Measurements from ENCODE around the gene KCNT2.

The KCNT2 gene

GRCh38 chr1:196466654-196467053 is 141.6 kb downstream of the KCNT2 start:
- no peaks in the 10 kb centered on the region for H3K36me3 ChIP-seq (ENCODE audit: control insufficient read depth, low read length)
- no peak overlapping the region for H3K4me3 ChIP-seq (ENCODE audit: low read length)
- no peaks in the 10 kb centered on the region for H3K27me3 ChIP-seq (ENCODE audit: control insufficient read depth, low read length)
- H3K9me3 ChIP-seq (ENCODE audit: control insufficient read depth, insufficient read depth, low read length) = no peaks in the 10 kb centered on the region
- no peaks in the 10 kb centered on the region for H3K9me2 ChIP-seq (replicated peaks; ENCODE audit: control insufficient read depth, low read length)
- H3K27ac ChIP-seq (ENCODE audit: low read depth, low read length) = no peak overlapping the region
- H3F3A ChIP-seq (ENCODE audit: control insufficient read depth, insufficient read depth) = no peaks in the 10 kb centered on the region
- no peaks in the 10 kb centered on the region for H3K79me2 ChIP-seq (ENCODE audit: control insufficient read depth, low read length)
- H3K4me1 ChIP-seq (ENCODE audit: control insufficient read depth, low read length) = no peaks in the 10 kb centered on the region
- no peak for TF ChIP-seq EZH2phosphoT487 (IDR thresholded peaks at IDR 0.05; ENCODE audit: borderline replicate concordance, low read length)
- TF ChIP-seq CTCF (IDR thresholded peaks at IDR 0.05; ENCODE audit: low read depth, low read length, poor library complexity, severe bottlenecking) = no peak
- H4K20me1 ChIP-seq (ENCODE audit: control insufficient read depth, insufficient read depth, low read depth, low read length) = no peaks in the 10 kb centered on the region
- no peak overlapping the region for H3K4me2 ChIP-seq (ENCODE audit: low read length)

GRCh38 chr1:196466166-196466565 is 142.1 kb downstream of the KCNT2 start:
- Histone ChIP-seq H3K4me2 (ENCODE audit: low read length) (no peak overlapping the region), H3K79me2 (ENCODE audit: control insufficient read depth, low read length) (no peaks in the 10 kb centered on the region), H3K4me3 (ENCODE audit: low read length) (no peak overlapping the region), H3K27ac (ENCODE audit: low read depth, low read length) (no peak overlapping the region), H3K27me3 (ENCODE audit: control insufficient read depth, low read length) (no peaks in the 10 kb centered on the region), H4K20me1 (ENCODE audit: control insufficient read depth, insufficient read depth, low read depth, low read length) (no peaks in the 10 kb centered on the region), H3K4me1 (ENCODE audit: control insufficient read depth, low read length) (no peaks in the 10 kb centered on the region), H3K9me3 (ENCODE audit: control insufficient read depth, insufficient read depth, low read length) (no peaks in the 10 kb centered on the region), H3K9me2 (replicated peaks; ENCODE audit: control insufficient read depth, low read length) (no peaks in the 10 kb centered on the region), H3F3A (ENCODE audit: control insufficient read depth, insufficient read depth) (no peaks in the 10 kb centered on the region), H3K36me3 (ENCODE audit: control insufficient read depth, low read length) (no peaks in the 10 kb centered on the region)
- TF ChIP-seq CTCF (IDR thresholded peaks at IDR 0.05; ENCODE audit: low read depth, low read length, poor library complexity, severe bottlenecking) = no peak
- no peak for TF ChIP-seq EZH2phosphoT487 (IDR thresholded peaks at IDR 0.05; ENCODE audit: borderline replicate concordance, low read length)

- Histone ChIP-seq H3K9me3 (ENCODE audit: control insufficient read depth, insufficient read depth, low read length) (no peaks in the 10 kb centered on the region), H3K36me3 (ENCODE audit: control insufficient read depth, low read length) (no peaks in the 10 kb centered on the region), H3K27ac (ENCODE audit: low read depth, low read length) (no peak overlapping the region), H3K4me3 (ENCODE audit: low read length) (no peak overlapping the region), H3F3A (ENCODE audit: control insufficient read depth, insufficient read depth) (no peaks in the 10 kb centered on the region), H3K9me2 (replicated peaks; ENCODE audit: control insufficient read depth, low read length) (no peaks in the 10 kb centered on the region), H3K79me2 (ENCODE audit: control insufficient read depth, low read length) (no peaks in the 10 kb centered on the region), H3K4me2 (ENCODE audit: low read length) (no peak overlapping the region), H3K4me1 (ENCODE audit: control insufficient read depth, low read length) (no peaks in the 10 kb centered on the region), H4K20me1 (ENCODE audit: control insufficient read depth, insufficient read depth, low read depth, low read length) (no peaks in the 10 kb centered on the region), H3K27me3 (ENCODE audit: control insufficient read depth, low read length) (no peaks in the 10 kb centered on the region)
- TF ChIP-seq EZH2phosphoT487 (IDR thresholded peaks at IDR 0.05; ENCODE audit: borderline replicate concordance, low read length) (no peak), CTCF (IDR thresholded peaks at IDR 0.05; ENCODE audit: low read depth, low read length, poor library complexity, severe bottlenecking) (no peak)
These were observed 143.7 kb downstream of the KCNT2 start for GRCh38 chr1:196464480-196464941.

Measured in DOHH2 (cell line).